Mucosa of stomach (tissue), 1 donor: ENCODE results near the gene AGAP2.
"Not testable (repeated sequence)": the region's sequence is repeated elsewhere in the genome, so short reads cannot be mapped to it uniquely, and the experiment has no call there.

ENCODE experiments used
- H3K27me3 ChIP-seq: one replicate; pipeline ENCODE4 v1.7.0; 2013; ENCODE audit warnings: mild to moderate bottlenecking, low read length; ENCODE audit not compliant: control insufficient read depth, insufficient read depth
- H3K36me3 ChIP-seq: one replicate; pipeline ENCODE4 v1.7.0; 2013; ENCODE audit warnings: low read length; ENCODE audit not compliant: control insufficient read depth, insufficient read depth
- H3K4me1 ChIP-seq: one replicate; pipeline ENCODE4 v1.7.0; 2013; ENCODE audit warnings: mild to moderate bottlenecking, low read length; ENCODE audit not compliant: control insufficient read depth, insufficient read depth
- H3K4me3 ChIP-seq: one replicate; pipeline ENCODE4 v1.7.0; 2013; ENCODE audit warnings: low read length
- H3K9ac ChIP-seq: one replicate; pipeline ENCODE4 v1.7.0; 2013; ENCODE audit warnings: mild to moderate bottlenecking, low read length, moderate library complexity
- H3K9me3 ChIP-seq: one replicate; pipeline ENCODE4 v1.7.0; 2013; ENCODE audit warnings: mild to moderate bottlenecking, low read length, moderate library complexity; ENCODE audit not compliant: control insufficient read depth
- donor health status: Pancreatic carcinoma.

Gene AGAP2

DNA sequence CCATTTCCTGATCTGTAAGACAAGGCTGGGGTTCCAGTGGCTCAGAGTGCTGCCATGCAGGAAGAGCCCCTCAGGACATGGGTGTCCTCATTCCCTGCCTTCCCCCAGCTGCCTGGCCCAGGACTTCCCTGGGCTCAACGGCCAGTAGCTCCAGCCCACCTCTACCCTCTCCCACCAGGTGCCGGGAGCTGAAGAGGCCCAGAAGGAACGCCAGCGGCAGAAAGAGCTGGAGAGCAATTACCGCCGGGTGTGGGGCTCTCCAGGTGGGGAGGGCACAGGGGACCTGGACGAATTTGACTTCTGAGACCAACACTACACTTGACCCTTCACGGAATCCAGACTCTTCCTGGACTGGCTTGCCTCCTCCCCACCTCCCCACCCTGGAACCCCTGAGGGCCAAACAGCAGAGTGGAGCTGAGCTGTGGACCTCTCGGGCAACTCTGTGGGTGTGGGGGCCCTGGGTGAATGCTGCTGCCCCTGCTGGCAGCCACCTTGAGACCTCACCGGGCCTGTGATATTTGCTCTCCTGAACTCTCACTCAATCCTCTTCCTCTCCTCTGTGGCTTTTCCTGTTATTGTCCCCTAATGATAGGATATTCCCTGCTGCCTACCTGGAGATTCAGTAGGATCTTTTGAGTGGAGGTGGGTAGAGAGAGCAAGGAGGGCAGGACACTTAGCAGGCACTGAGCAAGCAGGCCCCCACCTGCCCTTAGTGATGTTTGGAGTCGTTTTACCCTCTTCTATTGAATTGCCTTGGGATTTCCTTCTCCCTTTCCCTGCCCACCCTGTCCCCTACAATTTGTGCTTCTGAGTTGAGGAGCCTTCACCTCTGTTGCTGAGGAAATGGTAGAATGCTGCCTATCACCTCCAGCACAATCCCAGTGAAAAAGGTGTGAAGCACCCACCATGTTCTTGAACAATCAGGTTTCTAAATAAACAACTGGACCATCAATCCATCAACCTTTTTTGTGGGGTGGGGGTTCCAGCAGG, 17.6 kb downstream of the AGAP2 start:
- Histone ChIP-seq H3K9me3 (no peaks in the 10 kb centered on the region), H3K36me3 (peaks cover 21% of the 10 kb centered on the region), H3K9ac (no peak overlapping the region), H3K4me1 (peaks cover 3% of the 10 kb centered on the region), H3K27me3 (peaks cover 6% of the 10 kb centered on the region), H3K4me3 (no peak overlapping the region)

DNA sequence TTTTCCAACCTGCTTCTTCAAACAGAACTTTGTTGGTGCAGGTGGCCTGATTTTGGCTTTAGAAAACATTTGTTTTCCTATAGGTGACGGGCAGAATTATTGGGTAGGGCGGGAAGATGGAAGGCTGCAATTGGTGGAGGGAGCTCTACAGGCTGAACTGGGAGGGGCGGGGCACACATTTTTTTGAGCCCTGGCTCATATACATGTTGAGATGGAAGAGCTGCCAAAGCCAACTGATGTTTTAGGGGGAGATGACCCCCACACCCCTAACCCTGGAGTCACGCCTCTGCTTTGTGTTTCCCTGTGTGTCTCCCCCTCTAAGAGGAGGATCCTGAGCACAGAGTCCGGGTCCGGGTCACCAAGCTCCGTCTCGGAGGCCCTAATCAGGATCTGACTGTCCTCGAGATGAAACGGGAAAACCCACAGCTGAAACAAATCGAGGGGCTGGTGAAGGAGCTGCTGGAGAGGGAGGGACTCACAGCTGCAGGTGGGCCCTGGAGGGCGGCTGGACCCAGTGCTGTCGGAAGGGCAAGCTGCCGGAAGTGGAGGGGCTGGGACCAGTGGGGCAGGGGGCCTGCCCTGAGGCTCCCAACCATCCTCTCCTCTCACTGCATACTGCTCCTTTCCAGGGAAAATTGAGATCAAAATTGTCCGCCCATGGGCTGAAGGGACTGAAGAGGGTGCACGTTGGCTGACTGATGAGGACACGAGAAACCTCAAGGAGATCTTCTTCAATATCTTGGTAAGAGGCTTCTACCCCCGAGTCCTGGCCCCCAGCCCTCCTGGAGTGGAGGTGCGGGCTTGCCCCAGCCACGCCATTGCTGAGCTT, 18.6 kb downstream of the AGAP2 start:
- H3K9ac ChIP-seq: no peak overlapping the region
- H3K27me3 ChIP-seq: peaks cover 4% of the 10 kb centered on the region
- no peaks in the 10 kb centered on the region for H3K9me3 ChIP-seq
- H3K4me3 ChIP-seq: no peak overlapping the region
- peaks cover 21% of the 10 kb centered on the region for H3K36me3 ChIP-seq
- H3K4me1 ChIP-seq: no peaks in the 10 kb centered on the region

DNA sequence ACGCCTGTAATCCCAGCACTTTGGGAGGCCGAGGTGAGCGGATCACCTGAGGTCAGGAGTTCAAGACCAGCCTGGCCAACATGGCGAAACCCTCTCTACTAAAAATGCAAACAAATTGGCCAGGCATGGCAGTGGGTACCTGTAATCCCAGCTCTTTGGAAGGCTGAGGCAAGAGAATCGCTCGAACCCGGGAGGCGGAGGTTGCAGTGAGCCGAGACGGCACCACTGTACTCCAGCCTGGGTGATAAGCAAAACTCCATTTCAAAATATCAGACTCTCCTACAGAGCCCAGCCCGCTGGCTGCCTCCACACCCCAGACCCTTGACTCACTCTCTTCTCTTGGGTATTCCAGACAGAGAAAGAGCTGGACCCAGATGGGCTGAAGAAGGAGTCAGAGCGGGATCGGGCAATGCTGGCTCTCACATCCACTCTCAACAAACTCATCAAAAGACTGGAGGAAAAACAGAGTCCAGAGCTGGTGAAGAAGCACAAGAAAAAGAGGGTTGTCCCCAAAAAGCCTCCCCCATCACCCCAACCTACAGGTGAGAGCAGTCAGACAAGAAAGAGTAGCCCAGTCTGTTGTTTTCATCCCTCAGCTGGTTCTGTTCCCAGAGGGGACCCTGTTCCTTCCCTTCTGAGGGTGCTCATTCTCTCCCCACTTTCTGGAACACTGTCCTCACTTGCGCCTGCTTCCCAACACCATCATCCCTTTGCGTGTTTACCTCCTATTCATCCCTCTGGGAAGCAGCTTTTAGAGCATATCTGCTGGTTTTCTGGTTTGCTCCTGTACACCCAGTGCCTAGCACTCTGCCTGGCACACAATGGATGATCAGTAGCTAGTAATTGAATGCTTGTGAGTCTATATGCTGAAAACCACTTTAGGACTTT, 19.7 kb downstream of the AGAP2 start:
- H3K9ac ChIP-seq: no peak overlapping the region
- peaks cover 21% of the 10 kb centered on the region for H3K36me3 ChIP-seq
- H3K9me3 ChIP-seq: no peaks in the 10 kb centered on the region

DNA sequence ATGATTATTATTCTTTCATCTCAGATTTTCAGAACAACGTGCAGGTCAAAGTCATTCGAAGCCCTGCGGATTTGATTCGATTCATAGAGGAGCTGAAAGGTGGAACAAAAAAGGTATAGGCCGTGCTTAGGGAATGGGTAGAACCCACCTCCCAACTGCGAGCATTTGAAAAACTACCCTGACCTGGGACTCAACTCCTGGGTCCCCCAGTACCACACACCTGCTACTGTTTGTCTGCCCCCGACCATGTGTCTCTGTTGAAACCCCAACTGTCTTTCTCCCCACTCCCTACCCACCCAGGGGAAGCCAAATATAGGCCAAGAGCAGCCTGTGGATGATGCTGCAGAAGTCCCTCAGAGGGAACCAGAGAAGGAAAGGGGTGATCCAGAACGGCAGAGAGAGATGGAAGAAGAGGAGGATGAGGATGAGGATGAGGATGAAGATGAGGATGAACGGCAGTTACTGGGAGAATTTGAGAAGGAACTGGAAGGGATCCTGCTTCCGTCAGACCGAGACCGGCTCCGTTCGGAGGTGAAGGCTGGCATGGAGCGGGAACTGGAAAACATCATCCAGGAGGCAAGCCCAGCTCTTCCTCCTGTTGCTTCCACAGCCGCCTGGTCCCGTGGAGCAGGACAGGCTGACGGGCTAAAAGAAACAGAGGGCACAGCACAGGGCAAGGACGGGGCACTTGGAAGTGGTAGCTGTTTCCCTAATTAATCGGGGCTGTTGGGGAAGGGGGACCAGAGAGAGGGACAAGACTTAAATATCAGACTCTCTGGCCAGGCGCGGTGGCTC, 20.5 kb downstream of the AGAP2 start:
- Histone ChIP-seq H3K9me3 (no peaks in the 10 kb centered on the region), H3K9ac (no peak overlapping the region), H3K4me1 (no peaks in the 10 kb centered on the region), H3K4me3 (no peak overlapping the region), H3K27me3 (no peaks in the 10 kb centered on the region), H3K36me3 (peaks cover 21% of the 10 kb centered on the region)

More for the DNA sequence above, 19.7 kb downstream of the AGAP2 start:
- Histone ChIP-seq H3K27me3 (no peaks in the 10 kb centered on the region), H3K4me1 (no peaks in the 10 kb centered on the region), H3K4me3 (no peak overlapping the region)

DNA sequence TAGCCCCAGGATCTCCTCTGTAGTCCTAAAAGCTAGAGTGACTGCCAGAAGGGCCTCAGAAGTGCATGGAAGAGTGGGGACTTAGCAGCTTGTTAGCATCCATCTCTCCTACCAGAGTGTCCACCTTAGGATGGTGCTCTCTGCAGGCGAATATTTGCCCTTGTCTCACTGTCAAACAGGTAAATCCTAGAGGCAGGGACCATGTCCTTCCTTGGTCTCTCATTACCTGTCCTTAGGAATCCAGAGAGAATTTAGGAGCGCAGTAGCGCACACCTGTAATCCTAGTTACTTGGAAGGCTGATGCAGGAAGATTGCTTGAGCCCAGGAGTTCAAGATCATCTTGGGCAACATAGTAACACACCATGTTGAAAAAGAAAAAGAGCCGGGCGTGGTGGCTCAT, 21.4 kb downstream of the AGAP2 start:
- Histone ChIP-seq H3K27me3 (no peaks in the 10 kb centered on the region), H3K9me3 (no peaks in the 10 kb centered on the region), H3K4me1 (no peaks in the 10 kb centered on the region), H3K9ac (no peak overlapping the region), H3K4me3 (no peak overlapping the region), H3K36me3 (peaks cover 21% of the 10 kb centered on the region)

DNA sequence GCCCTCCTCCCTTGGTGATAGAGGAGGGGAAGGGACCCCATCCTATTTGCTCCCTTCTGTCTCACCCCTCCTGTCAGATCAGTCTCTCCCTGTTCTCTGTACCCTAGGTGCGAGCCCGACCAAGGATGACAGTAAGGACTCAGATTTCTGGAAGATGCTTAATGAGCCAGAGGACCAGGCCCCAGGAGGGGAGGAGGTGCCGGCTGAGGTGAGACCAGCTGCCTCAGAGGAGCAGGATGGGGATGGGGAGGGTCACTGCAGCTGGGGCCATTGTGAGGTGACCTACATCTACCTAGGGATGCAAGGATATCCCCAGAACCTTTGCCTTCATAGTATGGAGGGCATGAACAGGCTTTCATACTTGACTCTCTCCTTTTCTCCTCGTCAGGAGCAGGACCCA, 22.2 kb downstream of the AGAP2 start:
- no peaks in the 10 kb centered on the region for H3K4me1 ChIP-seq
- H3K4me3 ChIP-seq: no peak overlapping the region
- H3K9ac ChIP-seq: no peak overlapping the region
- no peaks in the 10 kb centered on the region for H3K9me3 ChIP-seq
- H3K27me3 ChIP-seq: no peaks in the 10 kb centered on the region
- H3K36me3 ChIP-seq: peaks cover 21% of the 10 kb centered on the region

DNA sequence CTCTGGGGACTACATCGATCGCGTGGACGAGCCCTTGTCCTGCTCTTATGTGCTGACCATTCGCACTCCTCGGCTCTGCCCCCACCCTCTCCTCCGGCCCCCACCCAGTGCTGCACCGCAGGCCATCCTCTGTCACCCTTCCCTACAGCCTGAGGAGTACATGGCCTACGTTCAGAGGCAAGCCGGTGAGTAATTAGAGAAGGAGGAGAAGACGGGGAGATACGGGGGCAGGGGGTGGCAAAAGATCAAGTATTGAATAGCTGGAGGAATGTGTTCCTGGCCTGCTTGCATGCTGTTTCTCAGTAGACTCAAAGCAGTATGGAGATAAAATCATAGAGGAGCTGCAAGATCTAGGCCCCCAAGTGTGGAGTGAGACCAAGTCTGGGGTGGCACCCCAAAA, 22.8 kb downstream of the AGAP2 start:
- Histone ChIP-seq H3K4me3 (no peak overlapping the region), H3K9ac (no peak overlapping the region), H3K4me1 (no peaks in the 10 kb centered on the region), H3K9me3 (no peaks in the 10 kb centered on the region), H3K36me3 (peaks cover 21% of the 10 kb centered on the region), H3K27me3 (no peaks in the 10 kb centered on the region)

DNA sequence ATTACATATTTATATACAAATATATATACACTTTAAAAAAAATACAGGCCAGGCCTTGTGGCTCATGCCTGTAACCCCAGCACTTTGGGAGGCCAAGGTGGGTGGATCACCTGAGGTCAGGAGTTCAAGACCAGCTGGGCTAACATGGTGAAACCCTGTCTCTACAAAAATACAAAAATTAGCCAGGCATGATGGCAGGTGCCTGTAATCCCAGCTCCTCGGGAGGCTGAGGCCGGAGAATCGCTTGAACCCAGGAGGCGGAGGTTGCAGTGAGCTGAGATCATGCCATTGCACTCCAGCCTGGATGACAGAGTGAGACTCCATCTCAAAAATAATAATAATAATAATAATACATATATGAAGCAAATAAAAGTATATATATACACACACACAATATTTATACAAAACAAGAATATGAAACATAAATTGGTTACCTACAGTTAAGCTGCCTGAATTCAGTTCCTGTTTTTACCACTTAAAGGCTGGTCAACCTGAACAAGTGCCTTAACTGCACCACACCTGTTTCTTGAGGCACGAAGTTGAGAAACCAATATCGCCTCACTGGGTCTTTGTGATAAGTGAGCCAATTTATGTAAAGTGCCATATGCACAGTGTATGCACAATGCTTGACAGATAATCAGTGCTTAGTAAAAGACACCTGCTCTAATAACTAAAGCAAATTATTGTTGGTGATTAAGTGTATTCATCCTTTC, 23.4 kb downstream of the AGAP2 start:
- peaks cover 16% of the 10 kb centered on the region for H3K36me3 ChIP-seq
- not testable (repeated sequence) for H3K4me3 ChIP-seq, H3K9ac ChIP-seq, H3K4me1 ChIP-seq, H3K9me3 ChIP-seq, H3K27me3 ChIP-seq

DNA sequence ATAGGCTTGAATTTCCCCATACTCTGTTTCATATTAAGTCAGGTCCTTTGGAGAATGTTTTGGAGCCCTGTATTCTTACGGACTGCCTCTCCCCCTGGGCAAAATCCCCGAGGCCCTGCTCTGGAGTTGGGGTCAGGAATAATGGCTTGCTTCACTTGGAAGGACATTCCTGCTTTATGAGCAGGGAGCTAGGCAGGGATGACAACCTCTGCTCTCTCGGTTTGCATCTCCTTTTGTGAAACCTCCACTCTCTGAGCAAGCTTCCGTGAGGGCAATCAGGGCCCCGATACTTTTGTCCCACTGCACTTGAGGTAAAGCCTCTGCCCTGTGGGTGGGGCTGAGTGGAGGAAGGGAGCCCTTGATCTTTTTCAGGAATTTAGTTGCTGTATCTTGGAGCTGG, 25.3 kb downstream of the AGAP2 start:
- Histone ChIP-seq H3K27me3 (no peaks in the 10 kb centered on the region), H3K36me3 (peaks cover 10% of the 10 kb centered on the region), H3K4me3 (no peak overlapping the region), H3K9me3 (no peaks in the 10 kb centered on the region), H3K4me1 (no peaks in the 10 kb centered on the region), H3K9ac (no peak overlapping the region)

DNA sequence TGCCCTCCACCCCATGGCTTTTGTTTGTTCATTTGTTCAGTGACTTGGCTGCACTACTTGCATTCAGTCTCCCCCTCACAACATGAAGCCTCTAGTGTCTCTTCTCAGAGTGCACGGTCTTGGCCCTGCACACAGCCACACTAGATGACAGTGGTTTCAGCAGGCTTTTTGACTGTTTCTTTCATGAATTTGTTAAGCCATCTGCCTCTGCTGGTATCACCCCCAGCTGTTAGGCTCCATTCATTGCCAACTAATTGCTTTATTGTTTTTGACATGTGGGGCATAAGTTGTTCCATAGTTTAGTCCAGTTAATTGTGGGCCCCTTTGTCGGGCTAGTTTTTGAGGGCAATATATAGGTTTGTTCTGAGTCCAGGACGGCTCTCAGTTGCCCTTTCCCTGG, 25.8 kb downstream of the AGAP2 start:
- H3K9me3 ChIP-seq: no peaks in the 10 kb centered on the region
- no peak overlapping the region for H3K4me3 ChIP-seq
- no peak overlapping the region for H3K9ac ChIP-seq
- no peaks in the 10 kb centered on the region for H3K27me3 ChIP-seq
- no peaks in the 10 kb centered on the region for H3K4me1 ChIP-seq
- peaks cover 10% of the 10 kb centered on the region for H3K36me3 ChIP-seq
